MM.1S (cell line): ENCODE data around the gene UROS.

Experiments used
- DNase-seq: peaks from one replicate; pipeline ENCODE4 v3.0.0-alpha.2; 2015
- H2AFZ ChIP-seq: fragments of 300-600 bp; sonication (generic); 2 replicates; pipeline ENCODE4 v1.6.0; 2016; ENCODE audit warnings: antibody characterized with exemption, low read length
- H3F3A ChIP-seq: fragments of 300-600 bp; sonication (generic); 2 replicates; pipeline ENCODE4 v1.6.1; 2016; ENCODE audit warnings: mild to moderate bottlenecking, antibody characterized with exemption, low read length, moderate library complexity, mixed read lengths; ENCODE audit not compliant: insufficient read depth
- H3K27ac ChIP-seq: fragments of 300-600 bp; sonication (generic); 2 replicates; pipeline ENCODE4 v1.5.1; 2016; ENCODE audit warnings: mild to moderate bottlenecking, low read length
- H3K27me3 ChIP-seq: fragments of 300-600 bp; sonication (generic); replicated peaks from 2 replicates; pipeline ENCODE4 v1.6.0; 2016; ENCODE audit warnings: low read length; ENCODE audit not compliant: insufficient read depth
- H3K36me3 ChIP-seq: fragments of 300-600 bp; sonication (generic); replicated peaks from 2 replicates; pipeline ENCODE4 v1.6.1; 2016; ENCODE audit warnings: mild to moderate bottlenecking, low read length, mixed read lengths; ENCODE audit not compliant: insufficient read depth
- H3K4me1 ChIP-seq: fragments of 300-600 bp; sonication (generic); 2 replicates; pipeline ENCODE4 v1.6.1; 2016; ENCODE audit warnings: low read length, mixed read lengths
- H3K4me2 ChIP-seq: fragments of 300-600 bp; sonication (generic); 2 replicates; pipeline ENCODE4 v1.6.0; 2016; ENCODE audit warnings: low read depth, low read length
- H3K4me3 ChIP-seq: fragments of 300-600 bp; sonication (generic); 2 replicates; pipeline ENCODE4 v1.5.1; 2016; ENCODE audit warnings: low read length, mixed read lengths
- H3K79me2 ChIP-seq: fragments of 300-600 bp; sonication (generic); 2 replicates; pipeline ENCODE4 v1.6.1; 2016; ENCODE audit warnings: mixed run types, low read length, mixed read lengths
- H3K9ac ChIP-seq: fragments of 300-600 bp; sonication (generic); 2 replicates; pipeline ENCODE4 v1.6.1; 2016; ENCODE audit warnings: low read length, mixed read lengths
- H3K9me2 ChIP-seq: fragments of 300-600 bp; sonication (generic); replicated peaks from 2 replicates; pipeline ENCODE4 v1.6.1; 2016; ENCODE audit warnings: mild to moderate bottlenecking, low read length, mixed read lengths; ENCODE audit not compliant: insufficient read depth
- H3K9me3 ChIP-seq: fragments of 300-600 bp; sonication (generic); replicated peaks from 2 replicates; pipeline ENCODE4 v1.6.1; 2016; ENCODE audit warnings: mild to moderate bottlenecking, low read length, mixed read lengths; ENCODE audit not compliant: insufficient read depth
- H4K20me1 ChIP-seq: fragments of 300-600 bp; sonication (generic); 2 replicates; pipeline ENCODE4 v1.6.1; 2016; ENCODE audit warnings: mild to moderate bottlenecking, low read length, moderate library complexity, mixed read lengths; ENCODE audit not compliant: insufficient read depth
- EZH2 ChIP-seq: fragments of 300-600 bp; sonication (generic); optimal IDR thresholded peaks from 2 replicates; pipeline ENCODE3; 2017; ENCODE audit warnings: low read depth, mild to moderate bottlenecking, antibody characterized with exemption, low read length, mixed read lengths
- EZH2phosphoT487 ChIP-seq: fragments of 300-600 bp; sonication (generic); IDR thresholded peaks from 2 replicates; pipeline ENCODE4 v1.6.1; 2018; ENCODE audit warnings: antibody characterized with exemption, low read length
- TF ChIP-seq, protein P1 (sequence below): fragments of 300-600 bp; sonication (generic); IDR thresholded peaks from 2 replicates; pipeline ENCODE4 v1.5.1; 2016; ENCODE audit warnings: antibody characterized with exemption, low read length, mixed read lengths

UROS gene

DNA sequence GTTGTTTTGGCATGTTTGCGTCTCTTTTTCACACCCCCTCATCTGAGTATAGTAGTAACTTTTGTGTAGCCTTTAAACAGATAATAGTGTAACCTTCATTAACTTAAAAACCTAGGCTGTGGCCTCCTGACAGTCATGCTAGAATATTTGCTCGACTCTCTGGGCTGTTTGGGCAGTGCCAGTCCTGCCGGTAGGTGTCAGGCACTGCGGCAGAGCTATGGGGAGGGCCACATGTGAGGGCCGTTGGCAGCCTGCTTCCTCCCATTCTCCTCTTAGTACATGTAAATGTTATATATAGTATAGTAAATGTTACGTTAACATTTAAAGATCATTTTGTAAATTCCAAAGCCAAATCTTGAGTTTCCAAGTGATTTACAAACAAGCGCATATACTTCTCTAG lies 26.4 kb upstream of the UROS start:
- DNase-seq: no peak
- no peaks in the 10 kb centered on the region for H3K79me2 ChIP-seq
- H3K4me1 ChIP-seq: peaks cover 8% of the 10 kb centered on the region
- H3K27ac ChIP-seq: no peak overlapping the region
- no peak for TF ChIP-seq EZH2phosphoT487
- no peak for TF ChIP-seq EZH2
- TF ChIP-seq, protein P1, sequence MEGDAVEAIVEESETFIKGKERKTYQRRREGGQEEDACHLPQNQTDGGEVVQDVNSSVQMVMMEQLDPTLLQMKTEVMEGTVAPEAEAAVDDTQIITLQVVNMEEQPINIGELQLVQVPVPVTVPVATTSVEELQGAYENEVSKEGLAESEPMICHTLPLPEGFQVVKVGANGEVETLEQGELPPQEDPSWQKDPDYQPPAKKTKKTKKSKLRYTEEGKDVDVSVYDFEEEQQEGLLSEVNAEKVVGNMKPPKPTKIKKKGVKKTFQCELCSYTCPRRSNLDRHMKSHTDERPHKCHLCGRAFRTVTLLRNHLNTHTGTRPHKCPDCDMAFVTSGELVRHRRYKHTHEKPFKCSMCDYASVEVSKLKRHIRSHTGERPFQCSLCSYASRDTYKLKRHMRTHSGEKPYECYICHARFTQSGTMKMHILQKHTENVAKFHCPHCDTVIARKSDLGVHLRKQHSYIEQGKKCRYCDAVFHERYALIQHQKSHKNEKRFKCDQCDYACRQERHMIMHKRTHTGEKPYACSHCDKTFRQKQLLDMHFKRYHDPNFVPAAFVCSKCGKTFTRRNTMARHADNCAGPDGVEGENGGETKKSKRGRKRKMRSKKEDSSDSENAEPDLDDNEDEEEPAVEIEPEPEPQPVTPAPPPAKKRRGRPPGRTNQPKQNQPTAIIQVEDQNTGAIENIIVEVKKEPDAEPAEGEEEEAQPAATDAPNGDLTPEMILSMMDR: no peak
- H3F3A ChIP-seq: no peaks in the 10 kb centered on the region
- H3K9ac ChIP-seq: no peak overlapping the region
- no peaks in the 10 kb centered on the region for H3K9me2 ChIP-seq
- H4K20me1 ChIP-seq: no peaks in the 10 kb centered on the region
- no peak overlapping the region for H2AFZ ChIP-seq
- H3K9me3 ChIP-seq: no peaks in the 10 kb centered on the region
- no peaks in the 10 kb centered on the region; the same call in 1 of the 2 replicates for H3K36me3 ChIP-seq
- no peak overlapping the region for H3K4me3 ChIP-seq
- no peak overlapping the region for H3K4me2 ChIP-seq
- H3K27me3 ChIP-seq: no peaks in the 10 kb centered on the region

DNA sequence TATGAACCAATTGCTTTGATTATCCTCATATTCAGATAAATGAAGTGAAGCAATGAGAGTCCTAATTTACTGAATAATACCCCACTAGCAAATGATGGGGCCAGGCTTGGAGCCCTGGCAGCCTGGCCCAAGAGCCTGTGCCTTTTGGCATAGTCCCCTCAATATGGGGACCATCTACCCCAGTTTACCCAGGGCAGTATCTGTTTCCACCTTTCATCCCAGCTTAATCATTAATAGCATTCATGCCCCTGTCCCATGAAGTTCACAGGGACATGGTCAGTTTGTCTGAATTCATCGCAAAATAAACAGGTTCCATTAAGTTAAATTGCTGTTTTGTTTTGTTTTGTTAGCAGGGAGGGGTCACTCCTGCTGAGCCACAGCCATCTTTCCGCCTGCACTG lies 25.8 kb upstream of the UROS start:
- Histone ChIP-seq H3K27me3 (no peaks in the 10 kb centered on the region), H3F3A (no peaks in the 10 kb centered on the region), H3K9me2 (no peaks in the 10 kb centered on the region), H3K4me2 (no peak overlapping the region), H2AFZ (no peak overlapping the region), H3K4me1 (peaks cover 8% of the 10 kb centered on the region), H3K79me2 (no peaks in the 10 kb centered on the region), H3K4me3 (no peak overlapping the region), H3K9me3 (no peaks in the 10 kb centered on the region), H3K36me3 (no peaks in the 10 kb centered on the region; the same call in 1 of the 2 replicates), H3K9ac (no peak overlapping the region), H3K27ac (no peak overlapping the region), H4K20me1 (no peaks in the 10 kb centered on the region)
- DNase-seq: no peak
- TF ChIP-seq, protein P1: no peak
- TF ChIP-seq EZH2phosphoT487 (no peak), EZH2 (no peak)

DNA sequence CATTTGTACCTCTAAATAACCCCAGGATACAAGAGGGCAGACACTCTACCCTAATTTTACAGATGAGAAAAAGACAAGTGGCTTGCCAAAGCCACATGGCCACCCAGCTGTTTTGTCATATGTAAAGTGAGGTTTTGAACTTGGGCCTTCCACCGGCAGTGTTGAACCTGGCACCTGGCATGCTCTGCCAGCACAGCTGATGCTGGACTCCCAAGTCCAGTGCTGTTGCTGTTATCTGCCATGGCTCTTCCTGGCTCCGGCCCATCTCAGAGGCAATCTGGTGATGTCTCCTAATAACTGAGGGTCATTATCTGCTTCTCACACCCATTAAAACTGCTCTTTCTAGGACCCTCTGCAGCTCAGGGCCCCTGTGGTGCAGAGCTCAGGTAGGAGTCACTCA lies 25.3 kb upstream of the UROS start:
- Histone ChIP-seq H3F3A (no peaks in the 10 kb centered on the region), H3K9me2 (no peaks in the 10 kb centered on the region), H3K79me2 (no peaks in the 10 kb centered on the region), H3K9ac (no peak overlapping the region), H3K27me3 (no peaks in the 10 kb centered on the region), H3K4me3 (no peak overlapping the region), H3K36me3 (no peaks in the 10 kb centered on the region; the same call in 1 of the 2 replicates), H4K20me1 (no peaks in the 10 kb centered on the region), H3K4me1 (peaks cover 8% of the 10 kb centered on the region), H3K27ac (no peak overlapping the region), H3K9me3 (no peaks in the 10 kb centered on the region), H3K4me2 (no peak overlapping the region), H2AFZ (no peak overlapping the region)
- no peak for DNase-seq
- TF ChIP-seq EZH2phosphoT487 (no peak), EZH2 (no peak)
- TF ChIP-seq, protein P1: no peak
